ENCODE results near the gene CD86. TPM values are rescaled to one million over a fixed set of nuclear protein-coding genes. Genes with fewer than 3 reads are reported as not detected.

CD86 gene
- total RNA-seq, 2 donors from 2014 or later, result 1.9 to 5.1 TPM

DNA sequence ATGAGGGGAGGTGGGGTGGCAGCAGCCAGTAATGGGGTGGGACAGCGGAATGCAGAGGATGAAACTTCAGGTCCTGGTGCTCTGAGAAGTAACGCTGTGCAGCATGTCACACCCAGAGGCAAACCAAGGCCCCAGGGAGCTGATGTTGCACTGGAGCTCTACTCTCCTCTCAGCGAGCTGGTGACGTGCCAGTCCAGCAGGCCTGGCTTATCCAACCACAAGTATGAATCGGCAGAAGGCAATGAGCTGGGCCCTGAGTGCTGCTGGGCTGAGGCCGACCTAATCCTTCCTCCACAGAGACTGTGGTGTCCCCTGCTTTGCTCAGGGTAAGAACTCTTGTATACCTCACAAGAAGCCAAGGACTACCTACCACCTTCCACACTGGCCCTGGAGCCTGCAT lies 30.5 kb downstream of the CD86 start:
- no peak for DNase-seq (ENCODE audit: low spot score)
- Histone ChIP-seq H3K4me3 (no peak overlapping the region), H3K4me1 (no peaks in the 10 kb centered on the region), H3K27ac (no peak overlapping the region), H3K27me3 (no peaks in the 10 kb centered on the region), H3K36me3 (no peaks in the 10 kb centered on the region), H3K9me3 (no peaks in the 10 kb centered on the region)
- TF ChIP-seq, protein P1, sequence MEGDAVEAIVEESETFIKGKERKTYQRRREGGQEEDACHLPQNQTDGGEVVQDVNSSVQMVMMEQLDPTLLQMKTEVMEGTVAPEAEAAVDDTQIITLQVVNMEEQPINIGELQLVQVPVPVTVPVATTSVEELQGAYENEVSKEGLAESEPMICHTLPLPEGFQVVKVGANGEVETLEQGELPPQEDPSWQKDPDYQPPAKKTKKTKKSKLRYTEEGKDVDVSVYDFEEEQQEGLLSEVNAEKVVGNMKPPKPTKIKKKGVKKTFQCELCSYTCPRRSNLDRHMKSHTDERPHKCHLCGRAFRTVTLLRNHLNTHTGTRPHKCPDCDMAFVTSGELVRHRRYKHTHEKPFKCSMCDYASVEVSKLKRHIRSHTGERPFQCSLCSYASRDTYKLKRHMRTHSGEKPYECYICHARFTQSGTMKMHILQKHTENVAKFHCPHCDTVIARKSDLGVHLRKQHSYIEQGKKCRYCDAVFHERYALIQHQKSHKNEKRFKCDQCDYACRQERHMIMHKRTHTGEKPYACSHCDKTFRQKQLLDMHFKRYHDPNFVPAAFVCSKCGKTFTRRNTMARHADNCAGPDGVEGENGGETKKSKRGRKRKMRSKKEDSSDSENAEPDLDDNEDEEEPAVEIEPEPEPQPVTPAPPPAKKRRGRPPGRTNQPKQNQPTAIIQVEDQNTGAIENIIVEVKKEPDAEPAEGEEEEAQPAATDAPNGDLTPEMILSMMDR (IDR thresholded peaks at IDR 0.05), result no peak

DNA sequence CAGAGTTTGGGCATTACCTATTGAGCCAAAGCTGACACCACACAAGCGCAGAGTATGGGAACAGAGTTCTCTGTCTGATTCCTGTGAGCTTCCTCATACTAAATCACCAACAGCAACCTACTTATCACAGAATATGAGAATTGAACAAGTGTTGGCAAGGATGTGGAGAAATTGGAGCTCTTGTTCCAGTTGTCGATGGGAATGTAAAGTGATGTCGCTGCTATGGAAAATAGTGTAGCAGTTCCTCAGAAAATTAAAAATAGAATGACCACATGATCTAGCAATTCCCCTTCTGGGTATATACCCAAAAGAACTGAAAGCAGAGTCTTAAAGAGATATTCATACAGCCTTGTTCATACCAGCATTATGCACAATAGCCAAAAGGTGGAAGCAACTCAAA lies 33.4 kb downstream of the CD86 start:
- no peak for DNase-seq (ENCODE audit: low spot score)
- Histone ChIP-seq H3K36me3 (no peaks in the 10 kb centered on the region), H3K27ac (no peak overlapping the region), H3K9me3 (no peaks in the 10 kb centered on the region), H3K27me3 (no peaks in the 10 kb centered on the region), H3K4me1 (no peaks in the 10 kb centered on the region), H3K4me3 (no peak overlapping the region)
- TF ChIP-seq, protein P1 (IDR thresholded peaks at IDR 0.05), result no peak

DNA sequence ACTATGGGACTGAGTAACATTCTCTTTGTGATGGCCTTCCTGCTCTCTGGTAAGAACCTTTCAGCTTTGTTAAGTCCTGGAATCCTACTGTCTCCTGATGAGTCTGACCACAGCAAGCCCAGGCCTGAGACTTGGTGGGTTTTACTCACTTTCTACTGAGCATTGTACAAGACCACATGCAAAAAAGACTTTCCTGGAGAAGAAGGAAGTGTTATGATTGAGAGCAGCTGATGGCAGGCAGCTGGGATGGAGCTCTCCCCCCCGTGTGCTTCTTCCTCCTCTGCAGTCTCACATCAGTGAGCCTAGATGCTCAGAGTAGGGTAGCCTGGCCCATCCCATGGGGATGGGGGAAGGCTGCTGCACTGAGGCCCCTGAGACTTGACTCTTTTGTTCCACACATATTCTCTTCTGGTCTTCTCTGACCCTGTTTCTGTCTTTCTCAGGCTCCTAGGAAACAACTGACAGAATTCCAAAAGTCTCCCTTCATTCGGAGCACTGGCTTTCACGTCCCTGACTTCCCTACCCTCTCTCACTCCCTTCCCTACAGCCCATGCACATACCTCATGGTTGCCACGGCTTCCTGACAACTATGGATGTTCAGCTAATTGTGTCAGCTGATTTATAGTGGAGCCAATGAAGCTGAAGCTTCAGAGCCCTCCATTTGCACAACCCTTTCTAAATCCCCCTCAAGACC lies 36.6 kb downstream of the CD86 start:
- no peak overlapping the region for H3K4me3 ChIP-seq
- TF ChIP-seq, protein P1 (IDR thresholded peaks at IDR 0.05), result no peak
- DNase-seq (ENCODE audit: low spot score), result no peak
- no peaks in the 10 kb centered on the region for H3K4me1 ChIP-seq
- no peaks in the 10 kb centered on the region for H3K9me3 ChIP-seq
- H3K36me3 ChIP-seq, result no peaks in the 10 kb centered on the region
- H3K27ac ChIP-seq, result no peak overlapping the region
- no peaks in the 10 kb centered on the region for H3K27me3 ChIP-seq

DNA sequence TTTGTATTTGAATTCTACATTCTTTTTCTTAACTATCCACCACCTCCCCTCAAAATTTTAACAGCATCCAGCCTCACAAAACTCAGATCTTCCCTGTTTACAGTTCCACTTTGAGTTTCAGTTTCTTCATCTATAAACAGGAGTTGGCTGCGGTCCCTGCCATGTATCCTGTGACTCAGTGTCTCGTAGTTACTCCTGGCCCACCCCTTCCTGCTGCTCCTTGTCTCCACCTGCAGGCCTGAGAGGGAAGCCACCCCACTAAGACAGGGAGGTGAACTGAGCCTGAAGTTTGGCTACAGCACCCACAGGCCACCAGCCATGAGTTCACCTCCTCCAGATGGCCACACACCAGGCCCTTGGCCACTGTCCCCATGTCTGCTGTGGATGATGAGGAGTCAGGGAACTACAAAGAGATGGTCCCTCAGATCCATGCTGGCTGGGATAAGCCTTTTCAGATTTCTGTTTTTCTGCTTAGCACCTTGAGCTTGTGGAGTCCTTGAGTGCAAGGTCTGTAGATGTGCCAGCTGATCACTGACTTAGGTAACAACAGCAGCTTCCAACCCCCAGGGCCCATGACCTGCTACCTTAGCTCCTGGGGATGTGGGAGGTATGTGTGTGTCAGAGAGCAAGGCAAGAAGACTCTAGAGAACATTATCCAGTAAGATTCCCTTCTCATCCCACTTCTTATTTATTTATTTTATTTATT lies 37.5 kb downstream of the CD86 start:
- Histone ChIP-seq H3K36me3 (no peaks in the 10 kb centered on the region), H3K9me3 (no peaks in the 10 kb centered on the region), H3K4me1 (no peaks in the 10 kb centered on the region), H3K27me3 (no peaks in the 10 kb centered on the region), H3K4me3 (no peak overlapping the region), H3K27ac (no peak overlapping the region)
- TF ChIP-seq, protein P1 (IDR thresholded peaks at IDR 0.05), result peak in 1 of 2 donors; percentile 41
- DNase-seq (ENCODE audit: low spot score), result peak; percentile 63

DNA sequence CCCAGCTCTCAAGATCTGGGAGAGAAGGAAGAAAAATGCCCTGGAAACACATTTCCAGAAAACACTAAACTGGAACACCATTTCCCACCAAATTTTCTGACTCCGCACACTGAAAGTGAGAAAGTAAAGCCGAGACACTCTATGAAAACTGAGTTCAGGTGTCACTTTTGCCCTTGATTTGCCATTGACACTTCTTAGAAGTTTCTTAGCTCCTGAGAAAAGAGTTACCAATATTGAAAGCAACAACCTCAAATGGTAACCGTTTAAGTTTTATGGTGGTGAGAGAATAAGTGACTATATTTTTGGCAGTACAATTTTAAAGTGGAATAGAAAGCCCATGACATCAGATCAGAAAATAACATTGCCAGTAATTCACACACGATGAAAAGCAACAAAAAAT lies 39.0 kb downstream of the CD86 start:
- H3K27me3 ChIP-seq, result no peaks in the 10 kb centered on the region
- H3K4me1 ChIP-seq, result no peaks in the 10 kb centered on the region
- no peaks in the 10 kb centered on the region for H3K36me3 ChIP-seq
- DNase-seq (ENCODE audit: low spot score), result no peak
- no peak overlapping the region for H3K4me3 ChIP-seq
- TF ChIP-seq, protein P1 (IDR thresholded peaks at IDR 0.05), result no peak
- no peaks in the 10 kb centered on the region for H3K9me3 ChIP-seq
- no peak overlapping the region for H3K27ac ChIP-seq

All from right atrium auricular region (tissue), 2 donors.